Raji (cell line): ENCODE results near the gene SMAD7.

Experiments
- POLR2A ChIP-seq: IDR thresholded peaks from 2 replicates; pipeline ENCODE4 v1.6.1; 2011; ENCODE audit warnings: low read depth, low read length, control low read depth; ENCODE audit not compliant: insufficient read depth

SMAD7 gene

DNA sequence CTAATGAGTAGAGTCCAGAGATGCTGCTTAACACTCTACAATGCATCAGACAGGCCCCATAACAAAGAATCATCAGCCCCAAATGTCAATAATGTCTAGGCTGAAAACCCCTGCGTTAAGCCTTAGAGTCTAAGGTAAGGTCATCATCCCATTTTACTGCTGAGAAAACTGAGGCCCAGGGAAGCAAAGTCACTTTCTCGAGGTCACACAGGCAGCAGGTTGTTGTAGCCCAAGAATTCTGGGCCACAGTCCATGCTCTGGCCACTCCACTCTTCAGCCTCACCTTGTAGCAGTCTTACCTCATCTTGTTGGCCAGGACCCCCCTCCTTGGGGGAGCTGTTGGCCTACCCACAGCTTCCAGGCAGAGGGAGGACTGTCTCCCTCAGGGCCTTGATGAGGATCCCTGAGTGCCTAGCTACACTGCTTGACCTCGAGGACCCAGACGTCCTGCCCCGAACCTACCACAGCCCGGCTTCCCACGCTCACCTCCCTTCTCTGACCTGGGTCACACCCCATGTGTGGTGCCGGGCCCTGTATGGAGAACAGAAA lies 54.4 kb downstream of the SMAD7 start:
- no peak for TF ChIP-seq POLR2A

DNA sequence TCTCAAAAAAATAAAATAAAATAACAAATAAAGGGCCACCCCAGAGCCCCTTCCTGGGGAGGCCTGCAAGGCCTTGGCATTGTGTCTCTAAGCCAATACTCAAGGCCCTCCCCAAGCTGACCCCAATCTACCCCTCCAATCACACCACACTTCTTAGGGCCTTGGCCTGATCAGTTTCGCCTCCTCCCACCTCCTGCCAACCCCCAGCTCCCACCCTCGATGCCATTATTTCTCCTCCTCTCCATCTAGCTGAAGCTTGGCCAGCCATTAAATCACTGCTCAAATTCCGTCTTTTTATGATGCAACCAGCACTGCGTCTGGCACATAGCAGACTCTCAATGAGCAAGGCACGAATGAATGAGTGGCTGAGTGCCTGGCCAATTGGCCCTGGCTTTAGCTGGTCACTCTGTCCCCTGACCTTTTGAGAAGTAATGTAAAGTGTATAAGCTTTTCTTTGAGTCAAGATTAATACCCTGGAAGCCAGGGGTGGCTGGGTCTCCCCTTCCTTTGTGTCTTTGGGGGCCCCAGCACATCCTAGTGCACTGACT lies 55.9 kb downstream of the SMAD7 start:
- TF ChIP-seq POLR2A, result no peak

DNA sequence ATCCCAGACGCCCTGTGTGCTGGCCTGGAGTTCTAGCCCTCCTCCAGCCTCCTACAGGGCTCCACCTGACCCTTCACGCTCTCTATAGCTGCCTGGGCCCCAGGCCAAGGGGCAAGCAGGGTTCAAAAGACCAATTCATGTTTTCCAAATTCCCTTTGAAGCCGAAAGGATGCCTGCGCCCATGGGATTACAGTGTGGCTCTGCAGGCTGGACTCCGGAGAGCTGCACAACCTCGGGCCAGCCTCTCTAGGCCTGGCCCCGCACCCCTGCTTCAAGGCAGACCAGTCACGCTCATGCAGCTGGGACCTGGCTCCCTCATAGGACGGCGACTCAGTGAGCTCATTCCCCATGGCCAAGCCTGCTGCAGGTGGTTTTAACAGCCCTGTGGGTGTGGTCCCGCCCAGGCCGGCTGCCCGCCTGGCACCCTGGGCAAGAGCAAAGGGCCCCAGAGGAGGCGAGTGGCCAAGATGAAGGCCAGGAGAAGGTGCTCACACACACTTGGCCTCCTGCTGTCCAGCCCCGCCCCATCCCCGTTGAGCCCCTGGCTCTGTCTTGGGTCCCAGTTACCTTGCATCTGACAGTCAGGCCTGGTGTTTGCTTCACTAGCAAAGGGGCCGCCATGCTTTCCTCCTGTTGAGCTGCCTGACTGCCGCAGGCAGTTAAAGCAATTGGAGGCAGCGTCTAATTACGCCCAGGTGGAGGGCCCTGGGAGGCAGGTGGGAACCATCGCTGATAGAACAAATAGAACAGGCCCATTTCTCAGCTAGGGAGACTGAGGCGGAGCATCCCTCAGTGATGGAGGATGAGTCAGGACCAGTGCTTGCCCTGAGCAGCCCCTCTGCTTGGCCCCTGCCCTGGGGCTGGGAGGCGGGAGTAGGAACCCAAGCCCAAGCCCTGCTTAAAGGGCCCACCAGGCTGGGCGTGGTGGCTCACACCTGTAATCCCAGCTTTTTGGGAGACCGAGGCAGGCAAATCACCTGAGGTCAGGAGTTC lies 56.9 kb downstream of the SMAD7 start:
- no peak for TF ChIP-seq POLR2A

DNA sequence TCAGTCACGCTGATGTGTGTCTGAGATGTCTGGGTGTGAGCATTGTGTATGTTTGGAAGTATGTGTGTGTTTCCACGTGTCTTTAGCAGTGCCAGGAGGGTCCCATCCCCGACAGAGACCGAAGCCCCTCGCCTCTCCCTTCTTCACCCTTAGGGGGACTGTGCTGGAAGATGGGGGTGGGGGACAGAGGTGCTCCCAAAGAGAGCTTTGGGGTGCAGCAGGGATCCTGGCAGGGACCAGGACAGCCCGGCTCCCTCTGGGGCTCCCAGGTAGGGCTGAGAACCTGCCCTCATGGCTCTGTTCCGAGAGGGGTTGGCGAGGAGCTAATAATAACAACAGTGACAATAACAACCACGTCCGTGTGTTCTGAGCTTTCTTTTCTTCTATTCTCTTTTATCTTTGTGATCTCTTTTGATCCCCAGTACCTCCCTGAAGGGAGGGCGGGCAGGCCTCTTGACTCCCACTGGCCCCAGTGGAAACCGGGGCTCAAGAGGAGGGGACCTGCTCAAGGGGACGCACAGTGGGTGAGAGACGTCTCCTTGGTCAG lies 57.6 kb downstream of the SMAD7 start:
- no peak for TF ChIP-seq POLR2A

DNA sequence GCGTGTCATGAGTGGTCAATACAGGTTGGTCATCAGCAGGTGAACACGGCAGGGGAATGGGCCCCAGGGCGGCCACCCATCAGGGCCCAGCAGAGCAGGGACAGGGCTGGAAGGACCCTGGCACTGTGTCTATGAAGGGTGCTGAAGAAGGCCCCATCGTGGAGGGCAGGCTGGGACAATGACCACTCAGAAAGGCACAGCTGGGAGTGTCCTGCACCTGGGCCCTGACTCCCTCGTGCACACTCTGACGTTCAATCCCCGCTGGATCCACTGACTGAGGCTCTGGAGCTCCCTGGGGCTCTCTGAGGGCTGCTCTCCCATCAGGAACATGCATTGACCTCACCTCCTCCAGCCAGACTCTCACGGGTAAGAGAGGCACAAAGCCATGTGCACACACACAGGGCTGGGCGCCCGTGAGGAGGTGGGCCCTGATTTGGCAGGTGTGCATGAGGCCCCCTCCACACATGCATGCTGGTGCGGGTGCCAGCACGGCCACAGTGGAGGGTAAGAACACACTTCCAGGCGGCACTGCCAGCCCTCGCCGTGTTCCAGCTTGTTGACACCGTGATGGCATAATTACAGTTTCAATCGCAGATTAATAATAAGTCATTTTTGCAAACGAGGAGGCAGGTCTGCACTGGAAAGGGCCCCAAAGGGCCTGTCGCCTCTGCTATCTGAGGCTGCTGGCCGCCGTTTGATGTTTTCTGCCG lies 58.5 kb downstream of the SMAD7 start:
- no peak for TF ChIP-seq POLR2A

DNA sequence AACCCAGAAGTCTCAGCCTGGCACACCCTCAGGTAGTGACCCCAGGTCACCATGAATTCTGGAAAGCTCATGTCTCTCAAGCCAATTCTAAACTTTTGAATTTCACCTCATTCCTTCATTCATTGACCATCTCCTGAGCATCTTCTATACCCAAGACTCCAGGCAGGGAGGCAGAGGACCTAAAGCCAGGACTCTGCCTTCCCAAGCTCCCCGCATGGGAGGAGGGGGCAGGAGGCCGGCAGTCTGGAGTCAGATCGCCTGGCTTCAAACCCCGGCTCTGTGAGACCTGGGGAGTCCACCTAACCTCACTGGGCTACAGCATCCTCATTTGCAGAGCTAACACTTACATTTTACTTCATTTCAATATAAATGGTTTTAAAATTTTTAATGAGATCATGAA lies 59.0 kb downstream of the SMAD7 start:
- TF ChIP-seq POLR2A, result no peak

DNA sequence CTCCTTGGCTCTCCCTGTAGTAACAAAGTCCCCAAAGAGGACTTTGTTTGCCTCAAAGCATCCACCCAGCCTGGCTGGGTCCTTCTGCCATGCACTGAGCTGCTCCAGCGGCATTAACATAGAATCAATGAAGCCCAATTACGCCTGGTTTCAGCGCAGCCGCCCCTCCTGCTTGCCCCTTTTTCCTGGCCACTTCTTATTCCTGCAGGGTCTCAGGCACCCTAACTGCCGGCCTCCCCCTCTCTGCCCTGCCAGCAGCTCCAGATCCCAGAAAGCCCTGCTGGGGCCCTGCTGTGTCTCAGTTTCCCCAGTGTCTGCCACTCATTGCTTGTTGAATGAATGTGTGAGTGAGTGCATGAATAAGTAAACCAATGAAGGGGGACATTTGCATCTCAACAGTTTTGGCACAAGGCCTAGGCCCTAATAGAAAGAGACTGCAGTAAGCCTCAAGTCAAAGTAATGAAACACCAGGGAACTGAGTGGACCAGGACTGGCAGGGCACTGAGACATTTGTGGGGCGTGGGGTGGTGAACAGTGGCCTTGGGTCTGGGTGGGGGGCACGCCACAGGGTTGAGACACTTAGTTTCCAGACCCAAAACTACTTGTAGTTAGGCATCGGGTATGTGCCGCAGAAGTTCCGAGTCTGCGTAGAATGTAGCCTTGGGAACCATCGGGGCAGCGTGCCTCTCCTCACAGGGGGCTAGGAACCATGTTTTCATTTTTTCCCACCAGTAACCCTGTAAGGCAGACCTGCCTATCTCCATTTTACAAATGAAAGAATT lies 60.6 kb downstream of the SMAD7 start:
- TF ChIP-seq POLR2A, result no peak

DNA sequence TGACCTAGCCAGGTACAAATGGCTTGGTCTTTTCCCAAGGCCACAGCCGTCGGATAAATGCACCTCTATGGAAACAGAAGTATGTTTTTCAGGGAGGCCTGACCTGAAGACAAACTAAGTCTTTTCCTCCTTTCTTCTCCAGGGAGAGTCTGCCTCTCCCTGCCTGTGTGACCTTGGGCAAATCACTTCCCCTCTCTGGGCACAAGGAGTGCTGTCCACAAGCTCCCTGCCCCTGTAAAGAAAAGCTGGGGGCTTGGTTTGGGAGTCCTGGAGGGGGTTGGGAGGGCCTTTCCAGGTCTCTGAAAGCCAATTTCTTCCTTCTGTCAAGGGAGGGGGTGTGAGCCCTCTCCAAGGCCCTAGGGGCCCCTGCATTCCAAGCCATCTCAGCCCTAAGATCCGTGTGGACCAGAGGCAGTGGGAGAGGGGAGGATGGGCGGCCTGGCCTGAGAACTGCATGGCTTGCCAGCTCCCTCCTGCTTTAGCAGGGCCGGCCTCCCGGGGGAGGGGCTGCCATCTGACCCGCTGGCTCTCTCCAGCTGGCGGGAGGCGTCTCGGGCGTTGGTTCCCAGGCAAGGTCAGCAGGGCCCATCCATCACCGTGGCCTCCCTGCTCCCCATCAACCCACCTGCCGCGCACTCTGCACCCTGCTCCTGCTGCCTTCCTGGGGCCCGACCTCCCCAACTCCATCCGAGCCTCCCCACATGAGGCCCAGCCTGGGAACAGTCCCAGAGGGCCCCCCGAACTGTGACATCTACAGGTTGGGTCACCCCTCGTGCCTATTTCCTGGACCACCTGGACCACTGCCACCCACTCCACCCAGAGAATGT lies 61.4 kb downstream of the SMAD7 start:
- no peak for TF ChIP-seq POLR2A

DNA sequence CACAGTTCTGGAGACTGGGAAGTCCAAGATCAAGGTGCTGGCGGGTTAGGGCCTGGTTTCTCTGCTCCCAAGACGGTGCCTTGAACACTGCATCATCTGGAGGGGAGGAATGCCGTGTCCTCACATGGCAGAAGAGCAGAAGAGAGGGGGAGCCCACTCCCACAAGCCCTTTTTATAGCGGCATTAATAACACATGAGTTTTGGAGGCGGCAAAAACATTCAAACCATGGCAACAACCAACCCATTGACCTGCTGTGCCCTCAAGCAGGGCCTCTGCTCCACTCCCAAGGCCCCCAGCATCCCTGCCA lies 62.0 kb downstream of the SMAD7 start:
- no peak for TF ChIP-seq POLR2A

DNA sequence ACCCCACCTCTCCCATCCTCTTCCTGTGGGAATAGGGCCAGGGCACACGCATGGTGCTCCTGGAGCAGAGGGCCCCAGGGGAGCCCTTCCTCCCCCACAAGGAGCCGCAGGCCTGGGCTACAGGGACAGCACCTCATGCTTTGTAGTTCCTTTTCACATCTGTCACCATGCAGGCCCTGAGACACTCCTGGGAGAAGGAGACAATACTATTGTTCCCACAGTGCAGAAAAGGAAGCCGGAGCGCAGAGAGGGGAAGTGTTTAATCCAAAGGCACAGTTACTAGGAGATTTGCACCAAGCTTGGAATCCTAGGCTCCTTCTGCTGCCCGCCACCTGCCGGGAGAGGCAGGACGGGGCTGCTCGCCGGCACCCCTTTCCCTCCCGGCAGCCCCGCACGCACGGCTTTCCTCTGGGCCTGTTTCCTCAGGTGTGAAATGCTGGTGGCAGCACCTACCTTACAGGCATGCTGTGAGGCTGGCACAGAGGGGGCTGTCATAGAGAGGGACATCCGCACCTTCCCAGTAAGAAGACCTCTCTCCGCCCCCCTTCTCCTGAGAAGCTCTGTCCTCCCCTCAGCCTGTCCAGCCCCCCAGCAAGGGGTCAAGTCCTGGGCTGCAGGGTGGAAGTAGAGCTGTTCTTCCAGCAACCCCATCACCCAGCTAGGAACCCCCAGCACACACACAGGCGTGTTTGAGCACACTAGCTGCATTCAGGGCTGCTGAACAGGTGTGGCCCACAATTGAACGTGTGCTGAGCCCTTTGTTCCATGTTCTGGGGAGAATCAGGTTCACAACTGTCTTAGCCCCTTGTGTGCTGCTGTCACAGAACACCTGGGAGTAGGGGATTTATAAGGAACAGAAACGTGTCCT lies 62.6 kb downstream of the SMAD7 start:
- TF ChIP-seq POLR2A, result no peak

DNA sequence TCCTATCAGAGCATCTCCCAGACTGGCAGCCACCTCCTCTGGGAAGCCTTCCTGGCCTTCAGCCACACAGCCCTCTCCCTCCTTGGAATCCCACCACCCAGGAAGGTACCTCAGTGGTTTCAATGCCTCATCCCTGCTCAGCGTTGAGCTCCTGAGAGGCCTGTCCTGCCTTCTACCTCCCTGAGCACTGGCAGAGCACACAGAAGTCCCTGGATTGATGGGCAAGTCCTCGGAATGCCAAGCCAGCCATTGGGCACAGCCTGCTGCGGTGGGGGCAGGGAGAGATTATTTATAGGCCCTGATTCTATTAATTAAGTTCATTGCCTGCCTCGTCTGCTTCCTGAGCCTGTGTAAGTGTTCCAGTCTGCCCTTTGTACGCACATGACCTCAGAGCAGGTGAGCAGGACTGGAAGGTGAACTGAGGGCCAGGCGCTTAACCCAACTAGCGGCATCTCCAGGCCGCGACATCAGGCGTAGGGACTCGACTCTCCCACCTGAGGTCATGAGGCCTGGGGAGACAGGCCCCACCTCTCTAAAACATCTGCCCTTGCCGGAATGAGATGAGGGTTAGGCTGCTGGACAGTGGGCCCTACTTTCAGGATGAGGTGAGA lies 63.4 kb downstream of the SMAD7 start:
- TF ChIP-seq POLR2A, result no peak

DNA sequence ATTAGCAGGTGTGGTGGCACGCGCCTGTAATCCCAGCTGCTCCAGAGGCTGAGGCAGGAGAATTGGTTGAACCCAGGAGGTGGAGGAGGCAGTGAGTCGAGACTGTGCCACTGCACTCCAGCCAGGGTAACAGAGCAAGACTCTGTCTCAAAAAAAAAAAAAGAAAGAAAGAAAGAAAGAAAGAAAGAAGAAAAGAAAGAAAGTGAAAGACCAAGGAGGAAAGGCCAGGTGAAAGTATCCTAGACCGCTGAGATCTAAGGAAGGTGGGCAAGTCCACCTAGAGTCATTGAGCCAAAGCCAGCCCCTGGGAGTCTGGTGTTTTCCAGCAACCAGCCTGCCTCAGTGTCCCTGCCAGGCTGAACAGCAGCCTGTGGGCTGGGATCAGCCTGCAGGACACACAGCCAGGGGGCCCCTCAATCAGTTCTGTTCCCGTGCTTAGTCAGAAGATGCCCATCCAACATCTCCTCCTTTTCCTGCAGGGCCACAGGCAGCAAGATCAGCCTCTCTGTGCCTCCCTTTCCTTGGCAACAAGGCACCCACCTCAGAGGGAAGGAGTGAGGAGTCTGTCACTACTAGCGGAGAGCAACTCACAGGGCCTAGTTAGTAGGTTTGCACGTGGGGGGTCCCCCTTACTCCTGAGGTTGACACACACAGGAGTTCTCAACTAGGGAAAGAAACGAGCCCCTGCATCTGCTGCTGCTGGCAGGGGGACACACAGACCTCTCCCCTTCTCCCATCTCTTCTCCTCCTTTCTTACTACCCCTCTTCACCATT lies 64.1 kb downstream of the SMAD7 start:
- TF ChIP-seq POLR2A, result no peak
